Natural killer cell (primary cell): ENCODE results near the gene DST. TPM values are rescaled to one million over a fixed set of nuclear protein-coding genes. Genes with fewer than 3 reads are reported as not detected.

Source experiments
- ATAC-seq, 3 donors: fragments of 150-1000 bp in 2 of 3; fragments of 200-7000 bp in 1 of 3; cut with Tn5 transposase; 1 replicate in 1 of 3; 2 replicates in 2 of 3; pipeline ENCODE4 v1.10.0; 2021; ENCODE audit warnings: mild to moderate bottlenecking in 2 of 3, moderate library complexity in 2 of 3
- DNase-seq, 2 donors: peaks; one replicate each; pipeline versions ENCODE4 v3.0.0 to v3.0.0-alpha.2; 2013 to 2021; ENCODE audit warnings: mixed read lengths in 1 of 2
- H3K27ac ChIP-seq: one replicate; pipeline ENCODE4 v1.5.1; 2013; ENCODE audit warnings: mild to moderate bottlenecking, low read length
- H3K27me3 ChIP-seq: one replicate; pipeline ENCODE4 v1.6.1; 2013; ENCODE audit warnings: low read length; ENCODE audit not compliant: control insufficient read depth, insufficient read depth
- H3K36me3 ChIP-seq: one replicate; pipeline ENCODE4 v1.6.1; 2013; ENCODE audit warnings: low read length; ENCODE audit not compliant: control insufficient read depth, insufficient read depth
- H3K4me1 ChIP-seq: one replicate; pipeline ENCODE4 v1.6.1; 2013; ENCODE audit warnings: low read length; ENCODE audit not compliant: control insufficient read depth, insufficient read depth
- H3K4me3 ChIP-seq: one replicate; pipeline ENCODE4 v1.5.1; 2013; ENCODE audit warnings: low read length
- H3K9me3 ChIP-seq: one replicate; pipeline ENCODE4 v1.6.1; 2013; ENCODE audit warnings: low read length; ENCODE audit not compliant: control insufficient read depth, insufficient read depth
- H3K27ac Mint-ChIP-seq, 2 donors: one replicate each; pipeline ENCODE4 v1.8.0; 2022; ENCODE audit warnings: mild to moderate bottlenecking in 2 of 2, mixed read lengths in 2 of 2, moderate library complexity in 1 of 2
- H3K27me3 Mint-ChIP-seq, 2 donors: one replicate each; pipeline ENCODE4 v1.8.0; 2022; ENCODE audit warnings: low read depth in 2 of 2, mixed read lengths in 2 of 2
- H3K36me3 Mint-ChIP-seq: one replicate; pipeline ENCODE4 v1.8.0; 2022; ENCODE audit warnings: mixed read lengths
- H3K4me1 Mint-ChIP-seq, 2 donors: one replicate each; pipeline ENCODE4 v1.8.0; 2022; ENCODE audit warnings: mixed read lengths in 2 of 2
- H3K4me3 Mint-ChIP-seq: one replicate; pipeline ENCODE4 v1.8.0; 2022; ENCODE audit warnings: mild to moderate bottlenecking, moderate library complexity, mixed read lengths
- H3K9me3 Mint-ChIP-seq, 2 donors: one replicate each; pipeline ENCODE4 v1.8.0; 2022; ENCODE audit warnings: mixed read lengths in 2 of 2
- CTCF ChIP-seq: fragments of 200-600 bp; IDR thresholded peaks from one replicate; pipeline ENCODE4 v1.8.0; 2022; ENCODE audit warnings: antibody characterized with exemption
- WGBS: methylation state at CpG from one replicate; pipeline ENCODE4 v1.1.7; 2013; ENCODE audit warnings: missing lambda C conversion rate; ENCODE audit not compliant: insufficient coverage; 5-methylcytosine and 5-hydroxymethylcytosine counted together
- intact Hi-C: fragments of 100-400 bp; cut with micrococcal nuclease; formaldehyde crosslinking; loops from one replicate; pipeline ENCODE4 v1.14.2; 2022
- total RNA-seq, 4 donors: library from RNA; stranded (reverse); fragments of 120-200 nt in 1 of 4; gene quantifications; one replicate each; pipeline versions ENCODE4 v1.2.3 to v1.2.4, GENCODE V29; 2013 to 2022

DST gene
- total RNA-seq, 3 donors from 2014 or later (not counting 1 experiment from before 2014, with no cell fraction given) = 5.6 to 14.7 (median 8.9) TPM

GRCh38 chr6:56657354-56657753 lies 14.7 kb upstream of the DST start:
- intact Hi-C loops = no loop called here
- Histone ChIP-seq H3K36me3 (no peaks in the 10 kb centered on the region), H3K4me1 (no peaks in the 10 kb centered on the region), H3K9me3 (no peaks in the 10 kb centered on the region), H3K4me3 (no peak overlapping the region), H3K27me3 (no peaks in the 10 kb centered on the region), H3K27ac (no peak overlapping the region)
- no peak for DNase-seq
- Mint-ChIP-seq H3K27ac (no peak overlapping the region), H3K36me3 (no peaks in the 10 kb centered on the region), H3K9me3 (no peaks in the 10 kb centered on the region), H3K4me1 (peaks cover 0 to 5% of the 10 kb centered on the region in 2 donors), H3K27me3 (no peaks in the 10 kb centered on the region), H3K4me3 (no peak overlapping the region)
- WGBS = 5% methylated on average over 2 of the region's 3 CpGs
- no peak for ATAC-seq
- TF ChIP-seq CTCF = no peak

GRCh38 chr6:56656466-56656865 lies 13.8 kb upstream of the DST start:
- no peaks in the 10 kb centered on the region for H3K9me3 ChIP-seq
- intact Hi-C loops = no loop called here
- H3K27ac ChIP-seq = no peak overlapping the region
- no peaks in the 10 kb centered on the region for H3K4me1 ChIP-seq
- Mint-ChIP-seq H3K27me3 (no peaks in the 10 kb centered on the region), H3K27ac (no peak overlapping the region), H3K4me3 (no peak overlapping the region), H3K9me3 (no peaks in the 10 kb centered on the region), H3K36me3 (no peaks in the 10 kb centered on the region), H3K4me1 (peaks cover 0 to 5% of the 10 kb centered on the region in 2 donors)
- ATAC-seq (no peak), DNase-seq (no peak)
- H3K27me3 ChIP-seq = no peaks in the 10 kb centered on the region
- H3K36me3 ChIP-seq = no peaks in the 10 kb centered on the region
- TF ChIP-seq CTCF = no peak
- H3K4me3 ChIP-seq = no peak overlapping the region

- H3K4me1 ChIP-seq = no peaks in the 10 kb centered on the region
- no peak overlapping the region for H3K4me3 ChIP-seq
- Mint-ChIP-seq H3K4me3 (no peak overlapping the region), H3K4me1 (peaks cover 0 to 5% of the 10 kb centered on the region in 2 donors), H3K27ac (no peak overlapping the region), H3K27me3 (no peaks in the 10 kb centered on the region), H3K9me3 (no peaks in the 10 kb centered on the region), H3K36me3 (no peaks in the 10 kb centered on the region)
- WGBS = 81% methylated on average over 4 of the region's 4 CpGs
- H3K9me3 ChIP-seq = no peaks in the 10 kb centered on the region
- no peak for DNase-seq
- no peak for TF ChIP-seq CTCF
- no peak overlapping the region for H3K27ac ChIP-seq
- intact Hi-C loops = no loop called here
- ATAC-seq = no peak
- H3K36me3 ChIP-seq = no peaks in the 10 kb centered on the region
- no peaks in the 10 kb centered on the region for H3K27me3 ChIP-seq
These were observed 13.3 kb upstream of the DST start for GRCh38 chr6:56655996-56656395.

- H3K4me1 Mint-ChIP-seq = peaks cover 0 to 5% of the 10 kb centered on the region in 2 donors
- Histone ChIP-seq H3K4me3 (no peak overlapping the region), H3K36me3 (no peaks in the 10 kb centered on the region), H3K27me3 (no peaks in the 10 kb centered on the region), H3K9me3 (no peaks in the 10 kb centered on the region), H3K4me1 (no peaks in the 10 kb centered on the region), H3K27ac (no peak overlapping the region)
- 90% methylated on average over 1 of the region's 1 CpG for WGBS
- DNase-seq (no peak), ATAC-seq (no peak)
- H3K36me3 Mint-ChIP-seq = no peaks in the 10 kb centered on the region
- no peaks in the 10 kb centered on the region for H3K27me3 Mint-ChIP-seq
- no peaks in the 10 kb centered on the region for H3K9me3 Mint-ChIP-seq
- no peak overlapping the region for H3K4me3 Mint-ChIP-seq
- TF ChIP-seq CTCF = no peak
- intact Hi-C loops = no loop called here
- H3K27ac Mint-ChIP-seq = no peak overlapping the region
These were observed 12.6 kb upstream of the DST start for GRCh38 chr6:56655249-56655648.
